Measurements from ENCODE around the gene ZDHHC6.
"Not testable (repeated sequence)": the region's sequence is repeated elsewhere in the genome, so short reads cannot be mapped to it uniquely, and the experiment has no call there.

The ZDHHC6 gene

DNA sequence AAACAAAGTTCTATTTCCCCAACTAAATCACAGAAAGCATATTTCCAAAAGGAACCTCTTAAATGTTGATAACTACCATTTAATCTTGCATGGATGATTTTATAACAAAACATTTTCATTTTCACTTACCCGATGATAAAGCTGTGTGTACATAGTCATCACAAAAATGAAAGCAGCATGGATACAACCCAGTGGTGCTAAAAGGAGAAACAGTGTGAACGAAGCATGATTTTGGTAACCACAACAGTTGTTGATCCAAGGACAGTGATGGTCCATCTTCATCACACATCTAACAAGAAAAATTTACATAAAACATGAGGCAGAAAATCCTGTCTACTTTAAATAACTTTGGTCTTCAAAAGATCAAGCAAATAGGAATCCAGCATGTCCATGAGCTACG, 4.7 kb downstream of the ZDHHC6 start:
- DNase-seq = no peak

DNA sequence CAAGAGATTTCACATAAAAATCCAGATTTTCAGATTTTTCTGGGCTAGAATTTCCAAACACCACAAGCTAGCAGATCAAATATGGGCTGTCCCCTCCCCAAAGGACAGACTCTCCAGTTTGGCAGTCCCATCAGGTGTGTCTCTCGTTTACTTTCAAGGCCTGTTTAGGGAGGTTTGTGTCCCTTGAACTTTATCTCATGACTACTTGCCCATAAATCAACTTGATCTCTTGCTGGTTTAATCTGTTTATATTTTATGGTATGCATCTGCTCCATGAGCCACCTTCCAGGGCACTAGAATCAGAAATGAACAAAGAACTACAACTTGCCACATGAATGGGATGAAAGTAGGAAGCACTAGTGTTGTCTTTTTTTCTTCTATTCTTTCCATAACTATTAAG, 5.2 kb downstream of the ZDHHC6 start:
- no peak for DNase-seq

DNA sequence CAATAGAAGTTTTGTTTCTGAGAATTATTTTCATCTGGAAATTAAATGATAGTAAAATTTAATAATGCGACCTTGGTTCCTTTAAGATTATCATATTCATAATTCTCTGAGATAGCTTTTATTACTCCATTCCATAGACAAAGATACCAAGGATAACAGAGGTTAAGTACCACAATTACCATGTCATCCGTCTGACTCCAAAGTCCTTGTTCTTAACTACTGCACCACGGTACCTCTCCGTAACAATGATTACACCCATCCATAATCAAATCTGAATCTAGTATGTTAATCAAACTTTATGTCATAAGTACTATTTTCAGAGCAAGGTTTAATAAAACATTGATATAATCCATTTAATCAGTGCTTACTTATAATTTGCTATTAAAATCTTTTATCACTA, 8.4 kb downstream of the ZDHHC6 start:
- no peak for DNase-seq

DNA sequence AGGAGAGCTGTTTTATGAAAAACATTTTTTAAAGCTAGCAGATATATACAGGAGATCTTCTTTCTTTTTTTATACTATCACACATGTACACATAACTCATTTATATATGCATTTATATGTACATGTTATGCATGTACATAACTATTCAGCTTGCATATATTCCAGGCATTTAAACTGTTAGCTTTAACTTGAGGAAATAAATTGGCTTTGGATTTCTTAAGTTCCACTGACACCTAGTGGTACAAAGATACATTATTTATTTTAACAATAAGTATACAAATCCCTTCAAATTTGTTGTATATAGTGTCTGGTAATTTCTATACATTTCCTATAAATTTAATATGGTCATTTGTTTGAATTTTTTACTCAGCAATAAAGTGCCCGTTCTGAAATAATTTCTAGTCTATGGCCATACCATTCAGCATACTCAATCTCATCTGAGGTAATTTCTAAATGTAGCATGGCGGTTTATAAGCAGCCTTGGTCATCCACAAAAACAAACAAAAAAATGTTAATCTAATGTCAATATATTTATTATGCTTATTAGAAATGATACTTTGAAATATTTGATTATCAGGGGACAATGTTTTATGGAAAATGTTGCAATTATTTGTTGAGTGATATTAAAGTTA, 11.6 kb downstream of the ZDHHC6 start:
- peak; percentile 53 for DNase-seq

DNA sequence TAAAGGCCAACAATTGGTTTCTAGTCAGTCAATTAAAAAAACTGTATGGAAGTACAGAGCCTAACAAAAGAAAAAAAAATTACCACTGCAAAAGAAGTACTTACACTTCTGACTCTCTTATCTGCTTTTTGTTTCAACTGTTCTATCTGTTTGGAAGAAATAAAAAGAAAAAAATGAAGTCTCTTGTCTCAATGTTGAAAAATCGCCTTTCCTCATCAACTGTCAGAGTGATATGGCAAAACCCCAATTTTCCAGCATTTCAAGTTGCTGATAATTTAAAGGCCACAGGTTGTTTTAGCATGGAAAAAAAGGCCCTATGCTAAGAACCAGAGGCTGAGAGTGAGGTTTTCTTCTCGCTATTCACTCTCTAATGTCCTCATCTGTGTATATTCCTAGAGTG, 13.6 kb downstream of the ZDHHC6 start:
- DNase-seq = no peak

DNA sequence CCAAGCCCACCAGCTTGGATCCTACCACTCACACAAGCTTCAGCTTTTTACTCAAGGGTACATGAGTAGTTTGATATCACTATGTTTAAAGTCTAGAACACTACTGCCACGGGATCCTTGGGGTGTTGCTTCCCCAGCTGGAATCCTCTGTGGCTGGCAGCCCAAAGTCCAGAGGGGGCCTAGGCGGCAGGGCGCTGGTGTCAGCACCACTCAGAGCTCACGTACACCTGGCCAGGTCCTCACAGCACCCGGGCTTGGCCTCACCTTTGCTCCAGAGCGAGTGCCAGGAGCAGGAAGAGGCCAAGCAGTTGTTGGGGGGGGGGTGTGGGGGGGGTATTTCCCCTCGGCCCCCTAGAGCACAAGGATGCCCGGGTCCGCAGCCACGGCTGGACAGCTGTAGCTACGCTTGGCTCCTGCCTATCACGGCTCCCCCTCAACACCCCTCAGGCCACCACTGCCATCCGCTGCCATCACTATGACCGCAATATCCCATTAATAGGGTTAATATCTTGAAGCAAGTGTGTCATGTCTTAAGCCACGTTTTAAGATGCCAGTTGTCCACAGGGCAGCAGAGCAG, 17.0 kb downstream of the ZDHHC6 start:
- no peak for DNase-seq

DNA sequence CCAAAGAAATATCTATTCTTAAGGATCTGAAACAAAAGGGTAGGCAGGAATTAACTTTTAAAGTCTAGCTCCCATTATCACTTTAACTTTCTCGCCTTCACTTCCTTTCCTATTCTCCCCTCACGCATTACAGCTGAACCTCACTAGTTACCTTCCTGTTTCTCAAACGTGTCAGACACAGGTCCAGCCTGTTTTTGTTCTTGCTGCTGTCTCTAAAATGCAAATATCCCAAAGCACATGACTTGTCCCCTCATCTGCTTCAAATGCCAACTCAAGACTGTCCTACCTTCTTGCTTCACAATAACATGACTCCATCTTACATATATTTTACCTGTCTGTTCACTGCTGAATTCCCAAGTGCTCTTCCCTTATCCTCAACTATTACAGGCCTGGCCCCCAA, 17.6 kb downstream of the ZDHHC6 start:
- DNase-seq = no peak

DNA sequence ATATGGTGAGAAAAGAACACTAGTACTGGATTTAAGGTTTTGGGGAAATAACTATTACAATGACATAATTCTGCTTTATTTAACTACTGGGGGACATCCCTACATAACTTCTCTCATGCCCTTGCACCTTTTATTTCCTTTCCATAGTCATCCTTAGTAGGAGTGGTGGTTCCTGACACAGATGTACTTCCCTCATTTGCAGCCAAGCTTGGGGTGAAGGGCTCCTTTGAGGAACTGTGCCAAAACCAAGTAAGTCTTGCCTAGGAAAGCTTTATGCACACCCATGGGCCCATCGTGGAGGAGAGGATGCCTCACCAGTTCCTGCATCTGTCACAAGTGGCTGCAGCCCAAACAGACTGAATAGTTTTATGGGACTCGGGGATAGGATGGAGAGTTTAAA, 20.6 kb downstream of the ZDHHC6 start:
- DNase-seq = no peak

DNA sequence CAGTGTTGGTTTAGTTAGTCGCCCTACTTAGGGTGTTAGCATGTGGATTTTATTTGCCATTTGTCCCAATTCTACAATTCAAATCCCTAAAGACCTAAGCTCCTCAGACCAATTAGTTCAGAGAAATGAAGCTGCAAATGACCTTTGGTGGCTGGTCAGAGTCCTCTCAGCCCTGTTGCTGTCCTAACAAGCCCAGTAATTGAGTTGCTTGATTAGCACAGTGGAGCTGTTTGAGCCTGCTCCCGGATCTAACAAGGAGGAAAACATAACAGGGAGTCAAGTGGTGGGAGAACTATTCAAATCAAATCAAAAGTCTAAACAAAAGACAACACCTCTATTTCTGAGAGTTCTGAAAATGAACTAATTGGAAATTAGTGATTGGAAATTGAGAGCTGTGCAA, 22.1 kb downstream of the ZDHHC6 start:
- DNase-seq = no peak

DNA sequence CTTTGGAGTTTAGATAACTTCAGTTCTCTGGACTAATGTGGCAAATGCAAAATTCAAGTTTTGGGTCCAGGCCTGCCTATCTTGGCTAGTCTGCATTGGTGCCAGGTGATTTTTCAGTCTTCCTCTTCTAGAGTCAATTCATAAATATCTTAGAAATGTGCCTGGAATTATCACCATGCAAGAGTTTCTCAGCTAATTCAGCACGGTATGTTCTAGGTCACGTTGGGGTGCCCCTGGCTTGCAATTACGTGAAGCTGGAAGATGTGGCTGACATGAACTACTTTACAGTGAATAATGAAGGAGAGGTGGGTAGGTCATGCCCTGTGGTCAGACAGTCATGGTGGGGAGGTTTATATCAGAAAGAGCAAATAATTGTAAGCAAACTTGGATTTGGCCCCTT, 25.0 kb downstream of the ZDHHC6 start:
- no peak for DNase-seq

DNA sequence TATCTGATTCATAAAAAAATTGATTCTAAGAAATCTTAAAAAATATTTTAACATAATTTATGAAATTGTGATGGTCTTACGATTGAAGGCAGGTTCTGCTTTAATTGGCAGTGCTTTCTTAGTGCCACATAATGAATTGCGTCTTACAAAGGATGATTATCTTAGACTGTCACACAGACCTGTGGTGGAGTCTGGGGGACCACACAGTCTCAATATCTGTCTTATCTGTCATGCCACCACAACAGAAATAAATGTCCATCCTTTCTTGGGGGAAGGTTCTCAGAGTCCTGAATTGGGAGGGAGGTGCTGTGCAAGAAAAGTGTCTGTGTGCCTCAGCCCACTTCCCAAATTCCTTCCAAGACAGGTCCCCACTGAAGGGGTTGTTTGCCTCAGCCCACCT, 34.0 kb downstream of the ZDHHC6 start:
- no peak for DNase-seq

DNA sequence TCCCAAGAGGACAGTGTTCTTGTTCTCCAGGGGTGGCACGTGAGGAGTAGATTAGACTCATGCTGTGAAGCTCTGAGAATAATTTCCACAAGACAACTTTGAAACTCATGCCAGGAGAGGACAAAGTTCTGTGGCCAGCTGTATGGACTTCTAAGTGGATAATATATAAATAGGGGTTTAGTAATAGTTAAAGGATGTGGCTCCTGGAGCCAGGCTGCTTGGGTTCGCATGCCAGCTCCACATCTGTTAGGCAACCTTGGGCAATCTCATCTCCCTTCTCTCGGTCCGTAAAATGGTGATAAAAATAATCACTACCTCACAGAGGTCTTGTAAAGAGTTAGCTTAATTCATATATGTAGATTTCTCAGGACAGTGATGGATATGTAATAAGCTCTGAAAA, 37.0 kb downstream of the ZDHHC6 start:
- DNase-seq = no peak

DNA sequence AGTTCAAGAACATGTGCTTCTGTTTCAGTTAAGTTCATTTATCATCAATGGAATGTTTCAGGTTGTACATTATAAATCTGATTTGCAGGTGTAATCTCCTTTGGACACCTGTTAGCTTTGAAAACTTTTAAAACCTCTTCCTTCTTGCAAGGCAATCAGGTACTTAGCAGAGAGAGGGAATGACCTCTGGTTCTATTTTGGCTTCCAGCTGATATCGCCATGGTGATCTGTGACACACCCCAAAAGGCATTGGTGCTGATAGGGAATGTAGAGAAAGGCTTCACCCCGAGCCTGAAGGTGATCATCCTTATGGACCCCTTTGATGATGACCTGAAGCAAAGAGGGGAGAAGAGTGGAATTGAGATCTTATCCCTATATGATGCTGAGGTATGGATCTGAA, 37.4 kb downstream of the ZDHHC6 start:
- no peak for DNase-seq

DNA sequence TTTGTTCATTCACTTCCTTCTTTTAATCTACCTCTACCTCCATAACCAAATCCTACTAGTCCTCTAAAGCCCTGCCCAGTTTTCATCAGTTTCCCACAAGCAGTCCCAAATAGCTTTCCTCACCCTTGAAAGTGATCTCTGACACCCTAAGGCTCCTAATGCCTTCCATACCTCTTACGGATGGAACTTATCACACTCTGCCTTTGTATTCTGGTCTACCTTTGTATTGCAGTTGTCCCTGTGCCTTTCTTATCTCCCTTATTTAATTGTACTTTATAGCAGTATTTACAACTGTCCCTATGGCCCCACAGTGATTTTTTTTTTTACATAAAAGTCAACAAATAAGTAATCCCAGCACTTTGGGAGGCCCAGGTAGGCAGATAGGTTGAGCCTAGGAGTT, 39.0 kb downstream of the ZDHHC6 start:
- DNase-seq = no peak

DNA sequence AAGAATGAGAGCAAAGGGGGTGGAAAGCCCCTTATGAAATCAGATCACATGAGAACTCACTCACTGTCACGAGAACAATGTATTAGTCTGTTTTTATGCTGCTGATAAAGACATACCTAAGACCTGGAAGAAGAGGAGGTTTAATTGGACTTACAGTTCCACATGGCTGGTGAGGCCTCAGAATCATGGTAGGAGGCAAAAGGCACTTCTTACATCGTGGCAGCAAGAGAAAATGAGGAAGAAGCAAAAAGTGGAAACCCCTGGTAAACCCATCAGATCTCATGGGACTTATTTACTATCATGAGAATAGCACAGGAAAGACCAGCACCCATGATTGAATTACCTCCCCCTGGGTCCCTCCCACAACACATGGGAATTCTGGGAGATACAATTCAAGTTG, 39.9 kb downstream of the ZDHHC6 start:
- not testable (repeated sequence) for DNase-seq

DNA sequence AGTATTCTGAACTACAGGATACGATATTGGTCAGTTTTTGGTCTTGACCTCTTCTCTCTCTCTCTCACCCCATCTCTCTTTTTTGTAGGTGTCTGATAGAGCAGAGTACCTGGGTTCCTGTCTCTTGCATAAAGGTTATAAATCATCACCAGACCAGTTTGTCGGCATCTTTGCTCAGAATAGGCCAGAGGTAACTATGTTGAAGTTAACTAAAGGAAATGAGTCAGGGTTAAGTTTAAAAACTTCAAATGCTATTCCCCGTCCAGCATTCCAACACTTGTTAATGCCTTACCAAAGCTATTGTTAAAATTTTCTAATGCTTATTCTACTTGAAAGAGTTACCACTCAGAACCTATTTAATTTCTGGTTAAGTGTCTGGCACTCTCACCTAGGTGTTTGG, 42.1 kb downstream of the ZDHHC6 start:
- DNase-seq = peak; percentile 26

DNA sequence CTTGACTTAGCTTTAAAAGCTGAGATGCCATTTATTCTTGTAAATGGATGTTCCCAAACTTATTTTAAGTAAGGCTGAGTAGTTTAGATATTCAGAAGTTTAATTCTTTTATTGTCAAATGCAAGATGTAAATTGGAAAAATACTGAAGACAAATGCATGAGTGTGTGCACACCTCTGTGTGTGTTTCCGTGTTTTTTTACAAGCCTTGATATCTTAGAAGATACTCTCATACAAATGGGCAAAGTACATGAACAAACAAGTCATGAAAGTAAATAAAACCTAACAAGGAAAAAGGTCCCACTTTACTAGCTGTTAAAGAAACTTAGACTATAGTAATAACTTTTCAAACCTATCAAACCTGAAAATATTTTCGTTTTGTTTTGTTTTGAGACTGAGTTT, 43.8 kb downstream of the ZDHHC6 start:
- DNase-seq = no peak

DNA sequence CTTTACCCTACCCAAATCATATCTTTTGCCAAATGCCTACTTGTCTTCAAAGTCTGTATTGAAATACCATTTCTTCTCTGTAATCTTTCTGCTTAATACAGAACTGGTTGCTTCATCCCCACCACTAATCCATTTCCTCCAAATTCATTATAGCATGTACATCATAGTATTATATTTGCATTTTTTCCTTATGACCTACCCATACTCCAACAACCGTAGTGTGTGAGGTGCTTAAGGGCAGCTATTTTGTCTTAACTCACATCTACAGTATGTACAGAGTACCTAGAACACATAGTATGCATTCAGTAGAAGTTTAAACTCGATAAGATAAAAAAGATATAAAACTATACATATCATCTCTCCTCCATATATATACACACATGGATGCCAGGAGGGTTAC, 49.1 kb downstream of the ZDHHC6 start:
- no peak for DNase-seq

DNA sequence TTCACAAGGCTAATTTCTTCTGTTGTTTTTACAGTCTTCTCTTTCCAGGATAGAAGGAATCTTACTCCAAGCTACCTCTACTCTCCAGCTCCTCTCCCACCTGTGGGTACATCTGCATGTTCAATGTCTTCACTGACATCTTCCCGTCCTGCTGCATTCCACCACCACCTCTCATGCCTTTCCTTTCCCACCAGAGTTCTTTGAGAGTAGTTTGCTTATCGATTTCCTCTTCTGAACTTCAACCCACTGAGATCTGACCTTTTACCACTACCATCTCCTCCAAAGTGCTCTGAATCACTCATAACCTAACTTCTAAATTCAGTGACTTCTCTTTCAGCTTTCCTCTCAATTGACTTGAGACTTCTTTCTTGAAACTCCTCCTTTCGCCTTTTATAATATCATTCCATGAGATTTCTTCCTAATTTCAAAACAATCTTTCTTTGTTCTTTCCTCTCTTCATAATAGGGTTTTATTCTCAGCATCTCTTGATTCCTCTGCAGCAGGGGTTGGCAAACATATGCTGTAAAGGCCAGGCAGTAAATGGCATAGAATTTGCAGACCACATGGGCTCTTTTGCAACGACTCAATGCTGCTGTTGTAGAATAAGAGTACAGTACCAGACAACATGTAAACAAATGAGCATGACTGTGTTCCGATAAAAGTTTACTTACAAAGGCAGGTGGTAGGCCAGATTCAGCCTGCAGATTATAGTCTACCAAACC, 50.7 kb downstream of the ZDHHC6 start:
- DNase-seq = no peak

DNA sequence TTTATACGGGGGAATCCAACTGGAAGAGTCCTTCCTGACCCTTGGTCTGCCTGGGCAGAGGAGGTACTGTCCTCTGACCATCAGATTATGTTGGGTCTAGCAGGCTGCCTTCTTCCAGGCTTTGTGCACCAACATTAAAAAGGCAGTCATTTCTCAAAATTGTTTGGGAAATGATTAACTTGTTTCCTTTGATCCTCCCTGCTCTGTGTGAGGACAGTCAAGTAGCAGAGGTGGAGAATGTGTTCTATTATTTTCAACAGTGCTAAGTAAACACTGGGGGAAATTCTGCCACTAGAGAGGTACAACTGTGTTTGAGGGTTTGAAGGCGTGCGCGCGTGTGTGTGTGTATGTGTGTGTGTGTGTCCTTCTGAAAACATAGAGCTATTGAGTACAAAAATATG, 52.2 kb downstream of the ZDHHC6 start:
- no peak for DNase-seq

DNA sequence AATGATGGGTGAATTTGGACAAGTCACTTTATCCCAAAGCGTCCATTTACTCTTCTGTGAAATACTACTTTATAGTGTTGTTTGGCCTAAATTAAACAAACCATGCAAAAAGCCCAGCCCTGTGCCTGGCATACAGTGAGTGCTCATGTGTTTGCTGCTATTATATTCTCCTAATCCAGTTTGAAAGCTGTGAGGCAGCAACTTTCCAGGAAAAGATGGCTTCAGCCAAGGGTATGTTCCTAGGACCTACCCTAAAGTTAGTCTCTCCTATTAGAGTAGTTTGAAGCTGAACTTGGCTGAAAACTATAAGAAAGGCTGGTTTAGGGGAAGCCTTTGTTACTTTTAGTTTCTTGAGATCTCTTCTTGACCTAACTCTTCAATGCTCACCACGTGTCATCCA, 52.9 kb downstream of the ZDHHC6 start:
- DNase-seq = no peak

DNA sequence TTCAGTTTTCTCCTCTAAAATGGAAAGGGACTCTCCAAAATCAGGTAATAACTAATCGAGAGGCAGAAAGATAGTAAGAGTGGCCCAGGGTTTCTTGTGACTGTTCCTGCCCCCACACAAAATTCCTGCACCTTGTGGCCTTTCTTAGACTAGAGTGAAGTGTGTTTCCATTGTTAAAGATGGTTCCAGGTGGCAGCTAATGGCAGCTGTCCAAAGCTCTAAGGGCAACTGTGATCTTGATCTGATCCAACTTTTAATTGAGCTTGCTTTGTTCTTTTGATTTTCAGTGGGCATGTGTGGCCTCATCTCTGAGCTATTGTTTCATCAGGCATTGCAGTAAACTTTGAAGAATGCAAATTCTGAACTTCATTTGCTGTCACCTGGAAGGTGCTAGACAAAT, 53.4 kb downstream of the ZDHHC6 start:
- no peak for DNase-seq

DNA sequence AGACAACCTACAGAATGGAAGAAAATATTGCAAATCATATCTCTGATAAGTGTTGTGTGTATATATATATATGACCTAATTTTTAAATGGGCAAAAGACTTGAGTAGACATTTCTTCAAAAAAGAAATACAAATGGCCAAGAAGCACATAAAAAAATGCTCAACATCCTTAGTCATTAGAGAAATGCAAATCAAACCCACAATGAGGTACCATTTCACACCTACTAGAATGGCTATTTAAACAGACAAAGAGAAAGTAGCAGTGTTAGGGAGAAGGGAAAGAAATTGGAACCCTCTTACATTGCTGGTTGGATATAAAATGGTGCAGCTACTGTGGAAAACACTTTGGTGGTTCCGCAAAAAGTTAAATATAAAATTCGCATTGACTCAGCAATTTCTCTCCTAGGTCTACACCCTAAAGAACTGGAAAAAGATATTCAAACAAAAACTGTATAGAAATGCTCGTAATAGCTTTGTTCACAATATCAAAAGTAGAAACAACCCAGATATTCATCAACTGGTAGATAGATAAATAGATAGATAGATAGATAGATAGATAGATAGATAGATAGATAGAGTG, 56.5 kb downstream of the ZDHHC6 start:
- DNase-seq = no peak

DNA sequence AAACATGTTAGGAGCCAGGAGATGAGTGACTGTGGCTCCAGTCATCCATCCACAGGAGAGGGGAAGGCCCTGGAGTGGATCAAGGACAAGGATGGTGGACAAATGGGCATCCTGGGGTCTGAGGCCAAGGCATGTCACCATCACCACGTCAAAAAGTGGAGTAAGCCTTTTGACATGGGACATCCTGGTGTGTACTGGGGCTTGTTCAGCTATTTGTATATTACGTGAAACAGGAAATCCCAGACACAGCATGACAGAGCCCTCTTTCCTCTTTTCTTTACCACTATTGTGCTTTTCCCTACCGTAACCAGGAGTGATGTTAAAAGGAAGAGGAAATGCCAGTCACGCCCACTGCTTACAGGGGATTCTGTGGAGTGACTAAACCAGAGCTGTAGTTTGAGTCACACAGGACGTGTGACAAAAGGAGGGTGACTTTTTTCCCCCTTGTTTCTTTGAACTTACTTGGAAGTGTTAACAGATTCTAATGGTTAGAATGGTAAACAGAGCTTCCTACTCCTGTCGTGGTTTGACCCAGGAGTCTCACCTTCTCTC, 57.4 kb downstream of the ZDHHC6 start:
- peak; percentile 71 for DNase-seq

All from HCEC 1CT (cell line).